Activated T-cell treated with anti-CD3 and anti-CD28 coated beads for 24 hours (primary cell): ENCODE results near the gene PTPRJ.

ENCODE experiments used
- DNase-seq: peaks from one replicate; pipeline ENCODE4 v3.0.0-alpha.2; 2020; ENCODE audit warnings: low read depth

PTPRJ gene

DNA sequence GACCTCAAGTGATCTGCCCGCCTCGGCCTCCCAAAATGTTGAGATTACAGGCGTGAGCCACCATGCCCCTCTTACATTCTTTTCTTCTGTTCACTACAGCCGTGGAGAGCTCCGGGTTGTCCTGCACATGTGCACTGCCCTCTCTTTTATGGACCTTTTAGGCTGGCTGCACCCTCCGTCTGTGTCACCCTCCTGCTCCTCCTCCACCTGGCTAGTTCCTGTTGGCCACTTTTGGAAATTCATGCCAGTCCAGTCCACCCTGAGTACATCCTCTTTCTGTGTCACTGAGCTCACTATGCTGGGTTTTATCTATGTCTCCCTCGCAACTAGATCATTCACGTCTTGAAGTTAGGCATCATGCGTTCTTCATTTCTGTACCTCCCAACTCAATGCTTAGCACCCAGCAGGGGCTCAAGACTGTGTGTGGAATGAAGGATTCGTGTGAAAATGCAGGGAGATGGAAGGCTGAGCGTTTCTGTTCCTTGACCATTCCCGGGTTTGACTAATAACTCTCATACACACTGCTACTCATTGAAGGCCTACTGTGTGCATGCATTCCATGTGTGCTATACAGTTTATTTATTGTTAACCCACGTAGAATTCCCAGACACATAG, 60.6 kb downstream of the PTPRJ start:
- DNase-seq: no peak

DNA sequence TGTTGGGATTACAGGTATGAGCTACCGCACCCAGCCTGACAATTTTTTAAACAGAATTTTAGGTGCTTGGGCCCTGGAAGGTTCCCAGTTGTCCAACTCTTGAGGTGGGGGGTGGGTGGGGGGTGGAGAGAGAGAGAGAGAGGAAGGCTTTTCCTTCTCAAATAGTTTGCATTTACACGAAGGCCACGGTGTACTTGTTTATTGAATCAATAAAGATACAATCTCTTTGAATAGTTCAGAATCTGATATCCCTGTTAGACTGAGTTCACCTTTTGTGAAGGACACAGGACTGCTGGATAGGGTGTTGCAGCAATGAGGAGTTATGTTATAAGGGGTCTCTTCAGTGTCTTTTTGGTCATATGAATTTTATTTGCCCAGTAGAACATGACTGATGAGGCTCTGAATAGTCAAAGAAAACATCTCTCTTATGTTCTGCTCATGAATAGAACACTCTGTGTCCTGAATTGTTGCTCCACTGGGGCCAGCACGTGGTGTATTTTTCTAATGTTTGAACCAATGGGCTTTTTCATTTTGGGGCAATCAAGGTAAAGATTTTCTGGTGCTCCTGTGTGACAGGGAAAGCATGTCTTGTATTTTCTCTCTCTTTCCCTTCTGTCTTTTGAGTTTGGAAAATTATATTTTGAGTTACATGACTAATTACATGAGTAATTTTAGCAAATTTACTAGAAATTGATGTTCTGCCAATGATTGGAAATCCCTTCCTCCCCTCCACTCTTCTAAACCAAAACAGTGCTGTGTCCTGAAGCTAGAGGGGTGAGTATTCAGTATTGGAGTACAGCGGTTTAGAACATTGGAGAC, 61.7 kb downstream of the PTPRJ start:
- no peak for DNase-seq

DNA sequence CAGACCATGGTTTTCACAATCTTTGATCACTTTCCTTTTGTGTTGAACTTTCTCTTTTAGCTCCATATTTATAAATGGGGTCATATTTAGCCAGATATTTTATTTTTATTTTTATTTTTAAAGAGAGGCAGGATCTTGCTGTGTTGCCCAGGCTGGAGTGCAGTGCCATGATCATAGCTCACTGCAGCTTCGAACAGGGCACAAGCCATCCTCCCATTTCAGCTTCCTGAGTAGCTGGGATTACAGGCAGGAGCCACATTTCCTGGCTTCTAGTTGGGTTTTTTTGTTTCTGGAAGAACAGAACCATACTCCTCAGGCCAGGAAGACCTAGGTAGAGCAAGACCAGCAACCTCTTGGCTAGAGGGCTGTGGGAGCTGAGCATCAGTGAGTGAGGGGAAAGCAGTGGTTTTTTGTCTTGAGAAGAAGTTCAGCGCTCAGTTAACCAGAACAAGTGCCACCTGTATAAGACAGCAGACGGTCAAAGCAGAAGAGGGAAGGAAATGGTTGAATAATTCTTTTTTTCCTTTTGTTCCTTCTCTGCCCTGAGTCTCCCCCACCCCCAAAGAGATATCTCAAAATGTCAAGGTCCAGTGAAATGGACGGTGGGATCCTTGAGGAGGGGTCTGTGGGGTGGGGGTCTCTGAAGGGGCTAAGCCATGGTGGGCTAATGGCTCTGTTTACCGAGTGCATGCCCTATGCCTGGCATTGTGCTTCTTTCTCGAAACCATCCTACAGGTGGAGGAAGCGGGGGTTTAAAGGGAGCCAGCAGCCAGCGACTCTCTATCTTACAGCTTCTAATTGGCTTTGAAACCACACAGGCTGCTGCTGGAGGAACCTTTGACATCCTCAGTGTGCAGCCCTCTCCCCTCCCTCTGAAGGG, 63.0 kb downstream of the PTPRJ start:
- DNase-seq: no peak

DNA sequence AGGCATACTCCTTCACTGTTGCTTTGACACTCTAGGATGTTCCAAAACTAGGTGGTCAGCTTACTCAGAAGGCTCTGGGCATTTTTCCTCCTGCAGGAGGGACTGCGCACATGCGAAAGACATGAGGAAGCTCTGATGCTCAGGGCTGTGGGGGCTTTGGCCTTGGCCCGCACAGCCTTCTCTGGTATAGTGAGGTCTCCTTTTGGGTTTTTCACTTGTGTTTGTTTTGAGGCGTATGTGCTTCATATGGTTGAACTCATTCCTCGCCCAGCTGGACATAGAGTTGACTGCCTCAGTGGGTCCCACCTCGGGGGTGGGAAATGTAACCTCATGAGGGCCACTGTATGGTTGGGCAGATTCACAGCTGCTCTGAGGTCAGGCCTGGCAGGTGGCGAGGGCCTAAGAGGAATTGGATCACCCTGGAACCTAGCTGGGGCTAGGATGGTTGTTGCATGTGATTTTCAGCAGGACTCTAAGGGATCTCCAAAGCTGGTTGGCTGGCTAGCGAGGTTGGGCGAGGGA, 63.7 kb downstream of the PTPRJ start:
- no peak for DNase-seq

DNA sequence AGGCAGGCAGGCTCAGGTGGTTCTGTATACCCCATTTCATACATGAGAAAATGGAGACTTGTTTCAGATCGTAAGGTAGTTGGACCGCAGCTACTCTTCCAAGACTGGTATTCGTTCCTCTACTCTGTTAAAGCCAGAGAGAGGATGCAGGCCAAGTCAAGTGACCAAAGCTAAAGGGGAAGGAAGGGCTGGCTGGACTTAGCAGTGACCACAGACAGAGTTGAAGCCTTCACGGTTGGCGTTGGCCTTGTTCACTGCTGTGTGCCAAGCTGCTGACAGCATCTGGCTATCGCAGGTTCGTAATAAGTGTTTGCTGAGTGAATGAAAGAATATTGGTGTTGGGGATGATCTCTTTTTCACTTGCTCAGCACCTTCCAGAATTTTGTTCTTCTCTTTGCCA, 64.2 kb downstream of the PTPRJ start:
- DNase-seq: no peak

DNA sequence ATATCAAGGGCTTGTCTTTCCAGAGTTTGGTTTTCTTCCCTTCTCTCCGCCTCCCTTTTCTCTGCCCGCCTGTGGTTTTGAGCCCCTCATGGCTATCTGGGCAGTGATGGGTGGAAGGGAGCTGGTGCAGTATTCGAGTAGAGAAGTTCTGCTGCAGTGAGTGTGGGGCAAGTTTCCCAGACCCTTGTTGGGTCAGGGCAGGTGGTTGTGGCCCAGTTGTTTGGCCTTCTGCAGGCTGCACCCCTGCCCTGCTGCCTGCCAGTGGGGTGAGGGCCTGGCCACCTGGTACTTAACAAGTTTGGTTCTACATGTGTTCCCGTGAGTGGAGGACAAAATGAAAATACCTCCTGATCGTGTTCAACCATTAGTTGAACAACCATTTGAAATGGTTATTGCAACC, 65.2 kb downstream of the PTPRJ start:
- DNase-seq: no peak

DNA sequence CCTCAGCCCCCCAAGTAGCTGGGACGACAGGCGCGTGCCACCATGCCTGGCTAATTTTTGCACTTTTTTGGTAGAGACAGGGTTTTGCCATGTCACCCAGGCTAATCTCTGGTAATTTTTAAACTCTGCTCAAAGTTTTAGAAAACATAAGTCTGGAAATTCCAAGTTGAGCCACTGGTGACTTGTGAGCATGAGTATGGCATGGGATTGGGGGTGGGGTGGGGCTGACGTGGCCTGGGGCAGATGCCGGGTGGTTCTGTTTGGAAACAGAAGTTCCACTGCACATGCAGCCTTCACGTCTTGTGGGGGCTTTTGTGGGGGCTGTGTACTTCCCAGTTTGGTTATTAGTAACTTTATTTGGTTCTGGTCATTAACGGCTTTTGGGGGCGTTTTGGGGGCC, 67.3 kb downstream of the PTPRJ start:
- DNase-seq: no peak

DNA sequence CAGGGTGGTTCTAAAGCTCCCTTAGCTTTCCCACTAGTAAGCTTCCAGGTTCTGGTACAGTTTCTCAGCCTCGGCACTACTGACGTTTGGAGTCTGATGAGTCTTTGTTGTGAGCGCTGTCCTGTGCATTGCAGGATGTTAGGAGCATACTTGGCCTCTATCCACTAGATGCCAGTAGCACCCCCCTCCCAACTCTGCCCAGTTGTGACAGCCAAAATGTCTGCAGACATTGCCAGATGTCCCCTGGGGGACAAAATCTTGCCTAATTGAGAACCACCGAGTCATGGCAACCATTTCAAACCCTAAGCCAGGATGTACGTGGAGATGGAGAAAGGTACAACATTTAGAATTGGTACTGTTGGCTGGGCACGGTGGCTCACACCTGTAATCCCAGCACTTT, 68.7 kb downstream of the PTPRJ start:
- no peak for DNase-seq

DNA sequence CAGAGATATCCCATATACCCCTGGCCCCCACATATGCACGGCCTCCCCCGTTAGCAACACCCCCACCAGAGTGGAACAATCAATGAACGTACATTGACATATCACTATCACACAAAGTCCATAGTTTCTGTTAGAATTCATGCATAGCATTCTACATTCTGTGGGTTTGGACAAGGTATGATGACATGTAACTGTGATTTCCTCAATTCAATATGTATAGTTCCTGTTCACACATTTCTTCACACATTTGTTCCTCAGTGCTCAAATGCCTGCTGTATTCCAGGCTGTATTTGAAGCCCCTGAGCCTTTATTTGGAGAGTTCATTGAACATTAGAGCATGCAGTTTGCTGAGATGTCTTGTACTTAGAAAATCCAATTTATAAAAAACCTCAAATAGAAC, 69.9 kb downstream of the PTPRJ start:
- no peak for DNase-seq

DNA sequence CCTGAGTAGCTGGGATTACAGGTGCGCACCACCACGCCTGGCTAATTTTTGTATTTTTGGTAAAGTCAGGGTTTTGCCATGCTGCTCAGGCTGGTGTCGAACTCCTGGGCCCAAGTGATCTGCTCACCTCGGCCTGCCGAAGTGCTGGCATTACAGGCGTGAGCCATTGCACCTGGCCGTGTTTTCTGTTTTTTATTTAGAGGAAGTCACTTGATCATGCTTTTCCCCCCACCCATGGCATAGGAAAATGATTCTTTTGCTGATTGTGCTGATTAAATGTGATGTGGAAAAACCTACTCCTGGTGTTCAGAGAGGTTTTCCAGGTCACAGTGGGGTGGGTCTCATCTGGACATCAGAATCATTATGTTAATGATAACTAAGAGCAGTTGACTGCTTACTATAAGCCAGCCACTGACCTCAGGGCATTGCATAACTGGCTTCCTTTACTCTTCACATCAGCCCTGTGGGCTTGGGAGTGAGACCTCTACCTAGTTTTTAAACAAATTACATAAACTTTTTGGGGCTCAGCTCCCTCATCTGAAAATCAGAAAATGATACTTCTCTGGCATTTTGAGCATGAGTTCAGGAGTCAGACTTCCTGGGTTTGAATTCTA, 71.0 kb downstream of the PTPRJ start:
- no peak for DNase-seq

DNA sequence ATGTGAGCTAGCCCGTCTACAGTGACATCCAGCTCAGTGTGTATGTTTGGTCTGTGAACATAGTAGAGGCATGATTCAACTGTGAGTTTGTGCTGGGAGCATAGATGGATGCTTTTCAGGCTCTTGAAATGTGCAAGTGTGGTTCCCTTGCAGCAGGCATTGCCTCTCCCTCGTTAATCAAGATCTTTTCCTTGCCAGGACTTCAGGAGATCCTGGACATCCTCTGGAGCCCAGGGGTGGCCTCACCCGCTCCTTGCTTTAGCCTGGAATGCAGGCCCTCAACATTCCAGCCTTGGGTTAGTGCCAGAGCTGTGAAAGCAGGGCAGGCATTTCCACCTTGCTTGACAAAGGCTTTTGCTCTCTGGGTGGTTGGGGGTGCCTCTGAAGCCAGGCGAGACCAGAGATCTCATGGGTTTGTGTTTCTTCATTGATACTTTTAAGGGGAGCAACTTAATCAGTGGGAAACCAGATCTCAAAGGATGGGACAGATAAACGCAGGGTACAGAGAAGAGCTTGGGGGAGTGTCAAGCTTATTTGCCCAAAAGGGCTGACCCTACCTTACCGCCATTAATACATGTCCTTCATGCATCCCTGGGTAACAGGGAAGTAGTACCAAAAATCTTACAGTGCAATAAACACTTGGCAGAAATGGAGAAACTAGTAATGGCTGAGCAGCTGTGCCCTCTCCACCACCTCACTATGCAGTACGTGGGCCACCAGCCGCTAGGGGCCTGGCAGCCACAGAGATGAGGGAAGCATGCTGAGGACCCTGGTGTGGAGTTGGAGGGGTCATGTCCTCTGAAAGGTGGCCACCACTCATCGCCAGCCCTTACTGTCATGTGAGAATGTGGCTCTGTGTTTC, 72.1 kb downstream of the PTPRJ start:
- no peak for DNase-seq

DNA sequence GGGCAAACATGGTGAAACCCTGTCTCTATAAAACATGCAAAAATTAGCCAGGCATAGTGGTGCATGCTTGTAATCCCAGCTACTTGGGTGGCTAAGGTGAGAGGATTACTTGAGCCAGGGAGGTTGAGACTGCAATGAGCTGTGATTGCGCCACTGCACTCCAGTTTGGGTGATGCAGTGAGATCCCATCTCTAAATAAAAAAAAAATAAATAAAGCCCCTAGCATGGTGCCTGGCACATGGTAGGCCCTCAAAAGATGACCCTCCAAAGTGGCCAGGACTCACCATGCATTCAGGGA, 74.6 kb downstream of the PTPRJ start:
- no peak for DNase-seq

DNA sequence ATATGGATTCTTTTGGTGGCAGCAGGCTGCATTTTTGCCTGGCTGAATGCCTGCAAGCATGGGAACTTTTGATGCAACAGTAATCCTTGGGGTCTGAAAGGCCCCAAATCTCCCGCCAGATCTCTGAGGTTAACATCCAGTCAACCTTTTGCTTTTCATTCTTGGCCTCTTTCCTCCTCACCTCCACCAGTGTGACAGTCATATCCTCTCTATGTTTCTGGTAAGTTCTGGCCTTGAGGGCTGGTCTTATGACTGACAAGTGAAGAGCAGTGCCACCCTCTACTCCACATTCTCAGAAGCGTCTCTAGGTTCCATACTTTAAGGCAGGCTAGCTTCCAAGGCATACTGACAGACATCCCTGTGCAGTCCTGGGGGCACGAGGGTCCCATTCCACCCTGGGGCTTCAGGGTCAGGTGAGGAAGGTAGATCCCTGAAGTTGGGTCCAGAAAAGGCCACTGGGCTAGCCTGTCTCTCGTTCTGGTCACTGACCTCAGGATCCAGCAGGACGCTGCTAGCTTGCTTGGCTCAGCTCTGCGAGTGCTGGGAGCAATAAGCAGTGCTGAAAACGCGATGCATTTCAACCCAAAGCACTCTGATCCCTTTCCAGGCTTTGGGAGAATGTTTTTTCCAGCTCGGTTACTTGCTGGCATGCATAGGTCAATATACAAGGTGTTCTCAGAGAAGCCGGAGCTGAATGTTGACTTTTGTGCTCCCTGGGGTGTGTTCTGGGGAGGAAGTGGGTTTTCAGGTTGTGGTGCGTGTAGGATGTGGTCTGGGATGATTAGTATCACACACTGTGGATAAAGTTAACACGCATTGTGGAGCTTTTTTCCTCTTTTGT, 75.2 kb downstream of the PTPRJ start:
- peak; percentile 48 for DNase-seq

DNA sequence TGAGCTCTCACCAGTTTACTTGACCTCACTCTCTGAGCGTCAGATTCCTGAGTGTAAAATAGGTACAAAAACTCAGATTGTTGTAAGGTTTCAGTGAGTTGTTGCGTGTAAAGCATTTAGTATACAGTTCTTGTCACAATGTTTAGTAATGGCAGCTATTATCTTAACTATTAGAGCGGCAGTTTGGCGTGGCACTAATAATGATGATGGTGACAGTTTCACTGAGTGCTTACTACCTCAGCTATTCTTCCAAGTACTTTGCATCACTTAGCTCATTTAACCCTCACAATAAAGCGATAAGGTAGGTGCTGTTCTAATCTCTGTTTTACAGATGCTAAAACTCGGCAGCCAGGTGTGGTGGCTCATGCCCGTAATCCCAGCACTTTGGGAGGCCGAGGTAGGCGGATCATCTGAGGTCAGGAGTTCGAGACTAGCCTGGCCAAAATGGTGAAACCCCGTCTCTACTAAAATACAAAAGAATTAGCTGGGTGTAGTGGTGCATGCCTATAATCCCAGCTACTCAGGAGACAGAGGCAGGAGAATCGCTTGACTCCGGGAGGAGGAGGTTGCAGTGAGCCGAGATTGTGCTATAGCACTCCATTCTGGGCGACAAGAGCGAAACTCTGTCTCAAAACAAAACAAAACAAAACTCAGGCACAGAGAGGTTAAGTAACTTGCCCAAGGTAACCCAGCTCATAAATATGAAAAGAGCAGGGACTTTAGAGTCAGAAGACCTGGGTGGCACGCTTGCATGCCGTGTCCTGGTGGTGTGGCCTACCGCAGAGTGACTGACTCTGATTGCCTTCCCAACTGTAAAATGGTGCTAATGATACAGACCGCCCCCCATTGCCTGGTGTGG, 76.2 kb downstream of the PTPRJ start:
- DNase-seq: no peak

DNA sequence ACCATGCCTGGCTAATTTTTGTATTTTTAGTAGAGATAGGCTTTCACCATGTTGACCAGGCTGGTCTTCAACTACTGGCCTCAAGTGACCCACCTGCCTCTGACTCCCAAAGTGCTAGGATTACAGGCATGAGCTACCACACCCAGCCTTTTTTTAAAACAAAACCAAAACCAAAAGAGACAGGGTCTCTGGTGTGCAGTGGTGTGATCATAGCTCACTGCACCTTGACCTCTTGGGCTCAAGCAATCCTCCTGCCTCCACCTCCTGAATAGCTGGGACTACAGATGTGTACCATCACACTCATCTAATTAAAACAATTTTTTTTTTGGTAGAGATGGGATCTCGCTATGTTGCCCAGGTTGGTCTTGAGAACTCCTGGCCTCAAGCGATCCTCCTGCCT, 77.7 kb downstream of the PTPRJ start:
- no peak for DNase-seq

DNA sequence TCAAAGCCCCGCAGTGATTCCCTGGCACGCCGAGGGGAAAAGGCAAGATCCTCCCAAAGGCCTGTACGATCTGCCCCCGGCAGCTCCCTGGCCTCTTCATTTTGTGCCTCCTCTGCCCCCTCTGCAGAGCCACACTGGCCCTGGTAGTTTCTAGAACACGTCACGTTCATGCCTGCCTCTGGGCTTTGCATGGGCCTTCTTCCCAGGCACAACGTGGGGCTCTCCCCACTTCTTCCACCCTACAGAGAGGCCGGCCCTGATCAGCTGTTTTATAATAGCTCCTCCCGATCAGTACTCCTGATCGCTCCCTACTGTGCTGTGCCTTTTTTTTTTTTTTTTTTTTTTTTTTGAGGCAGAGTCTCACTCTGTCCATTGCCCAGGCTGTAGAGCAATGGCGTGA, 78.4 kb downstream of the PTPRJ start:
- DNase-seq: no peak

DNA sequence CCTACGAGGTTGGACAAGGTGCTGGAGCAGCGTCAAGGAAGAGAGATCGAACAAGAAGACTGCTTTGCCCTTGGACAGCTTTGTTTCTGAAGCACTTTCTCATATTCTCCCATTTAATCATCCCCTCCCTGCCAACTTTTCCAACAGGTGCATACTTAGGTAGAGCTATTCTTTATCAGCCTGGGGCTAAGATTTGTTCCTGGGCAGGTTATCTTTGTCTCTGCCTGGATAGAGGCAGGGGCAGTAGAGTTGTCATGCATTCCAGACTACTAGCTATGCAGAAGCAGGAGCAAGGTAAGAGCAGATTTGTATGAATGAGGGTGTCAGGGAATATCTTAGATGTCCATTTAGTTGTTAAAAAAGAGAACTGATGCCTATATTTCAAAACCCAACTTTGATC, 82.3 kb downstream of the PTPRJ start:
- no peak for DNase-seq

DNA sequence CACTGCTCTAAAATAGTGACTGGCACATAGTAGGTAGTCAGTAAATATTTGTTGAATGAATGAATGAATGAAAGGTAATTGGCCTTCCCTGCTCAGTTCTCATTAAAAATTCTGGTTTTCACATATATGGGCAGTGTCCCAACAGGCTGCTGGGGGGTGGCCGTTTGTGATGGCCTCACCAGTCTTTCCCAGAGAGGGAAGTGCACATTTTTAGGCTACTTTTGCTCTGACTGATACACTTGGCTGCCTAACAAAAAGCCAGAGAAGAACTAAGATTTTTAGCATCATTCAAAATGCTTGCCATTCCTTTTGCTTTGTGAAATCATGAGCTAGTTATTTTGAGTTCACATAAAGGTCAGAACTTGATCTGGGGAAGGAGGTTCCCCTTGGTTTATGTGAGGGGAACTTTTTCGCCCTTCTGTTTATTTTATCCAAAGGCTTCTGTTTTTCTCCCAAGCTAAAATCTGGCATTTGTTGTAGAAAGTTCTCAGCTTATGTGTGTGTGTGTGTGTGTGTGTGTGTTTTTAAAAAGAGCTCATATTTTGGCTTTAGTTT, 83.1 kb downstream of the PTPRJ start:
- no peak for DNase-seq

DNA sequence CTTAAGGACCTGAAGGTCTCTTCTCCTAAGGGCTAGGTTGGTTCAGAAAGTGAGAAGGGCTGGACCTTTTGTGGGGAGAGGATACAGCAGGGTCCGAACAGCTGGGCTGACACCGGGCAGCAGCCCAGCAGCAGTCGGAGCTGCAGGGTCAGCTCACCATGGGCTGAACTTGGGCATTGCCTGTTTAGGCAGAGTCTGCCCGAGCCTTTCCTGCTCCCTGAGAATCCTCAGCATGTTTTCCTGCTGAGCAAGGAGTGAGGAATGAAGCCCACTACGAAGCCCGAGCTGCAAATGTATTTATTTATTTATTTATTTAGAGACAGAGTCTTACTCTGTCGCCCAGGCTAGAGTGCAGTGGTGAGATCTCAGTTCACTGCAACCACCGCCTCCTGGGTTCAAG, 83.9 kb downstream of the PTPRJ start:
- DNase-seq: no peak
